ENCODE data around the gene GRIA4. TPM values are rescaled to one million over a fixed set of nuclear protein-coding genes. Genes with fewer than 3 reads are reported as not detected.

GRIA4 gene
- polyA plus RNA-seq, 3 donors, result not detected

DNA sequence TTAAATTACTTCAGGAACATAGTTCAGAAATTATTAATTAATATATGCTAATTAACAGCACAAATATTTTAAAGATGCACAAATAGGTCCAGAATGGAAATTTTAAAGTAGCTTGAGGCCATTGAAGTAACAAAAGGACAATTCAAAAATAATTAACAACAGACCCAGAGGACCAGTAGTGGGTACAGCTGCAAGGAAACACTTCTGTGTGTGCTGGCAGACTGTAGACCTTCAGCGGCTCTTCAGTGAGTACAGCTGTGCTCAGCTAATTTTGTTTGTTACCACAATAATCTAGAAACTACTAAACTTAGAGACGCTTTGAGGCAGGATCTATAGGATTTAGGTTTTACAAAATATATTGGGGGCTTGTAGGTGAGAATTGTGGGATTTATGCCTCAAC is 103.8 kb downstream of the GRIA4 start:
- Histone ChIP-seq H3K27ac (ENCODE audit: low read depth in 1 of 2, low read length in 2 of 2) (no peak overlapping the region), H3K4me1 (ENCODE audit: control insufficient read depth in 1 of 2, insufficient read depth in 2 of 2, low read length in 2 of 2) (no peaks in the 10 kb centered on the region), H3K79me2 (ENCODE audit: insufficient read depth, low read length) (no peaks in the 10 kb centered on the region), H3K4me2 (replicated peaks; ENCODE audit: extremely low read depth, low read length, poor library complexity, severe bottlenecking) (no peak overlapping the region), H3K9ac (ENCODE audit: insufficient read depth, low read length, poor library complexity, severe bottlenecking) (no peak overlapping the region), H3K9me3 (replicated peaks in 1 of 2; ENCODE audit: control insufficient read depth in 1 of 2, insufficient read depth in 1 of 2, low read length in 2 of 2) (no peaks in the 10 kb centered on the region), H3K36me3 (replicated peaks in 1 of 2; ENCODE audit: control insufficient read depth in 1 of 2, insufficient read depth in 2 of 2, low read length in 2 of 2) (no peaks in the 10 kb centered on the region), H3K27me3 (ENCODE audit: control insufficient read depth in 2 of 2, insufficient read depth in 2 of 2, low read length in 2 of 2) (no peaks in the 10 kb centered on the region), H4K20me1 (ENCODE audit: insufficient read depth, low read length) (no peaks in the 10 kb centered on the region), H2AFZ (ENCODE audit: insufficient read depth, low read depth, low read length, poor library complexity, severe bottlenecking) (no peak overlapping the region), H3K4me3 (replicated peaks in 1 of 3; ENCODE audit: low read depth in 2 of 3, low read length in 3 of 3) (no peak overlapping the region)
- Mint-ChIP-seq H3K27me3 (ENCODE audit: low read depth in 3 of 3) (no peaks in the 10 kb centered on the region), H3K9me3 (peaks cover 0 to 3% (median 0%) of the 10 kb centered on the region in 7 donors), H3K27ac (no peak overlapping the region), H3K36me3 (no peaks in the 10 kb centered on the region), H3K4me3 (no peak overlapping the region), H3K4me1 (no peaks in the 10 kb centered on the region)
- TF ChIP-seq, protein P1, sequence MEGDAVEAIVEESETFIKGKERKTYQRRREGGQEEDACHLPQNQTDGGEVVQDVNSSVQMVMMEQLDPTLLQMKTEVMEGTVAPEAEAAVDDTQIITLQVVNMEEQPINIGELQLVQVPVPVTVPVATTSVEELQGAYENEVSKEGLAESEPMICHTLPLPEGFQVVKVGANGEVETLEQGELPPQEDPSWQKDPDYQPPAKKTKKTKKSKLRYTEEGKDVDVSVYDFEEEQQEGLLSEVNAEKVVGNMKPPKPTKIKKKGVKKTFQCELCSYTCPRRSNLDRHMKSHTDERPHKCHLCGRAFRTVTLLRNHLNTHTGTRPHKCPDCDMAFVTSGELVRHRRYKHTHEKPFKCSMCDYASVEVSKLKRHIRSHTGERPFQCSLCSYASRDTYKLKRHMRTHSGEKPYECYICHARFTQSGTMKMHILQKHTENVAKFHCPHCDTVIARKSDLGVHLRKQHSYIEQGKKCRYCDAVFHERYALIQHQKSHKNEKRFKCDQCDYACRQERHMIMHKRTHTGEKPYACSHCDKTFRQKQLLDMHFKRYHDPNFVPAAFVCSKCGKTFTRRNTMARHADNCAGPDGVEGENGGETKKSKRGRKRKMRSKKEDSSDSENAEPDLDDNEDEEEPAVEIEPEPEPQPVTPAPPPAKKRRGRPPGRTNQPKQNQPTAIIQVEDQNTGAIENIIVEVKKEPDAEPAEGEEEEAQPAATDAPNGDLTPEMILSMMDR (IDR thresholded peaks at IDR 0.05), result no peak
- no CpG with 5 or more reads among the region's 2 CpGs for WGBS (ENCODE audit: insufficient coverage)
- no peak for DNase-seq
- intact Hi-C loops (cut with micrococcal nuclease), result no loop called here

DNA sequence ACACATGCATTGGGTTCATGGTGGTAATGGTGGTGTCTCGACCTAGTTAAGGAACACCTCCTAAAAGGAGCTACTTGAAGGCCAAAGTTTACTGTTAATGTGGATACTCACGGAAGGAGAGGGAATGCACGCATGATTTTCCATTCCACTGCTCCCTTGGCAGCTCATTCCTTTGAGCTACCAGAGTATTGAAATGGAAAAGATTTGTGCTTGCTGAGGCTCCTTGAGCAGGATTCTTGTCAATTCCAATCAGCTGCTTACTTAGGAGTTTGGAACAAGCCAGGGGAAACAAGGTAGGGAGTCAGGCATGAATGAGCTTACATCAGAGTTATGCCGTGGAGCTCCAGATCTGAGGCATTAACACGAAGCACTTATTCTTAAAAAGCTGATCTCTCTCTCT is 108.8 kb downstream of the GRIA4 start:
- WGBS (ENCODE audit: insufficient coverage), result no CpG with 5 or more reads among the region's 5 CpGs
- Histone ChIP-seq H3K36me3 (replicated peaks in 1 of 2; ENCODE audit: control insufficient read depth in 1 of 2, insufficient read depth in 2 of 2, low read length in 2 of 2) (no peaks in the 10 kb centered on the region), H4K20me1 (ENCODE audit: insufficient read depth, low read length) (no peaks in the 10 kb centered on the region), H3K27me3 (ENCODE audit: control insufficient read depth in 2 of 2, insufficient read depth in 2 of 2, low read length in 2 of 2) (no peaks in the 10 kb centered on the region), H3K4me2 (replicated peaks; ENCODE audit: extremely low read depth, low read length, poor library complexity, severe bottlenecking) (no peak overlapping the region), H2AFZ (ENCODE audit: insufficient read depth, low read depth, low read length, poor library complexity, severe bottlenecking) (no peak overlapping the region), H3K79me2 (ENCODE audit: insufficient read depth, low read length) (no peaks in the 10 kb centered on the region), H3K27ac (ENCODE audit: low read depth in 1 of 2, low read length in 2 of 2) (no peak overlapping the region), H3K9ac (ENCODE audit: insufficient read depth, low read length, poor library complexity, severe bottlenecking) (no peak overlapping the region), H3K9me3 (replicated peaks in 1 of 2; ENCODE audit: control insufficient read depth in 1 of 2, insufficient read depth in 1 of 2, low read length in 2 of 2) (no peaks in the 10 kb centered on the region), H3K4me1 (ENCODE audit: control insufficient read depth in 1 of 2, insufficient read depth in 2 of 2, low read length in 2 of 2) (no peaks in the 10 kb centered on the region), H3K4me3 (replicated peaks in 1 of 3; ENCODE audit: low read depth in 2 of 3, low read length in 3 of 3) (no peak overlapping the region)
- intact Hi-C loops (cut with micrococcal nuclease), result no loop called here
- peaks cover 0 to 4% (median 0%) of the 10 kb centered on the region in 7 donors for H3K9me3 Mint-ChIP-seq
- no peaks in the 10 kb centered on the region for H3K4me1 Mint-ChIP-seq
- DNase-seq, result no peak
- TF ChIP-seq, protein P1 (IDR thresholded peaks at IDR 0.05), result no peak
- H3K27ac Mint-ChIP-seq, result no peak overlapping the region
- H3K36me3 Mint-ChIP-seq, result no peaks in the 10 kb centered on the region
- H3K27me3 Mint-ChIP-seq (ENCODE audit: low read depth in 3 of 3), result no peaks in the 10 kb centered on the region
- no peak overlapping the region for H3K4me3 Mint-ChIP-seq
